GM23248 (cell line): ENCODE data around the gene POR. TPM values are rescaled to one million over a fixed set of nuclear protein-coding genes. Genes with fewer than 3 reads are reported as not detected.

Source experiments
- DNase-seq: peaks from one replicate; pipeline ENCODE4 v3.0.0-alpha.2; 2015
- H2AFZ ChIP-seq: fragments of 200-600 bp; sonication (generic); 2 replicates; pipeline ENCODE4 v1.6.1; 2016; ENCODE audit warnings: antibody characterized with exemption
- H3F3A ChIP-seq: fragments of 200-600 bp; sonication (generic); 2 replicates; pipeline ENCODE4 v1.6.1; 2016; ENCODE audit warnings: mild to moderate bottlenecking, antibody characterized with exemption, mixed run types; ENCODE audit not compliant: insufficient read depth
- H3K27ac ChIP-seq: fragments of 200-600 bp; sonication (generic); 2 replicates; pipeline ENCODE4 v1.5.1; 2016; ENCODE audit warnings: mild to moderate bottlenecking
- H3K27me3 ChIP-seq: fragments of 200-600 bp; sonication (generic); replicated peaks from 2 replicates; pipeline ENCODE4 v1.6.1; 2016; ENCODE audit warnings: mild to moderate bottlenecking; ENCODE audit not compliant: insufficient read depth
- H3K36me3 ChIP-seq: fragments of 200-600 bp; sonication (generic); 2 replicates; pipeline ENCODE4 v1.6.1; 2016; ENCODE audit warnings: low read depth, mild to moderate bottlenecking
- H3K4me1 ChIP-seq: fragments of 200-600 bp; sonication (generic); 2 replicates; pipeline ENCODE4 v1.6.1; 2016; ENCODE audit warnings: mild to moderate bottlenecking; ENCODE audit not compliant: insufficient read depth
- H3K4me2 ChIP-seq: fragments of 200-600 bp; sonication (generic); one replicate; pipeline ENCODE4 v1.6.1; 2016; ENCODE audit warnings: mild to moderate bottlenecking; ENCODE audit not compliant: unreplicated experiment
- H3K4me3 ChIP-seq: fragments of 200-600 bp; sonication (generic); 2 replicates; pipeline ENCODE4 v1.5.1; 2016; ENCODE audit warnings: mild to moderate bottlenecking
- H3K79me2 ChIP-seq: fragments of 200-600 bp; sonication (generic); 2 replicates; pipeline ENCODE4 v1.6.1; 2016; ENCODE audit warnings: mild to moderate bottlenecking; ENCODE audit not compliant: insufficient read depth
- H3K9ac ChIP-seq: fragments of 200-600 bp; sonication (generic); 2 replicates; pipeline ENCODE4 v1.6.1; 2016; ENCODE audit warnings: mild to moderate bottlenecking
- H3K9me2 ChIP-seq: fragments of 200-600 bp; sonication (generic); 2 replicates; pipeline ENCODE4 v1.6.1; 2016; ENCODE audit warnings: mixed run types, mild to moderate bottlenecking, moderate library complexity; ENCODE audit not compliant: insufficient read depth
- H3K9me3 ChIP-seq: fragments of 200-600 bp; sonication (generic); one replicate; pipeline ENCODE4 v1.6.1; 2017; ENCODE audit warnings: low read depth
- H4K20me1 ChIP-seq: fragments of 200-600 bp; sonication (generic); 2 replicates; pipeline ENCODE4 v1.6.0; 2016; ENCODE audit not compliant: insufficient read depth
- EZH2 ChIP-seq: fragments of 200-600 bp; sonication (generic); IDR thresholded peaks from 2 replicates; pipeline ENCODE4 v1.6.1; 2018; ENCODE audit warnings: antibody characterized with exemption, mild to moderate bottlenecking; ENCODE audit not compliant: insufficient read depth, poor library complexity, severe bottlenecking
- EZH2phosphoT487 ChIP-seq: fragments of 200-600 bp; sonication (generic); IDR thresholded peaks from 2 replicates; pipeline ENCODE4 v1.6.1; 2018; ENCODE audit warnings: antibody characterized with exemption, moderate library complexity, mild to moderate bottlenecking, low read depth; ENCODE audit not compliant: insufficient read depth
- WGBS, 2 experiments: methylation state at CpG; one replicate each; pipeline ENCODE4 v1.1.6; 2015 to 2017; ENCODE audit warnings: low lambda C conversion rate in 2 of 2, low coverage in 1 of 2; ENCODE audit errors: missing lambda C conversion rate in 2 of 2; 5-methylcytosine and 5-hydroxymethylcytosine counted together
- in situ Hi-C: fragments of 300-500 bp; cut with MboI; formaldehyde crosslinking; loops from 2 replicates; pipeline ENCODE4 v1.15.0; 2020
- polyA plus RNA-seq: library from polyadenylated mRNA; unstranded; fragments of >200 nt; fragmentation: Nextera tagmentation; extraction: Ambion mirVana; gene quantifications from 2 replicates; pipeline ENCODE4 v1.2.1, GENCODE V29; 2016
- total RNA-seq: library from RNA; depleted of rRNA; stranded (reverse); fragments of >200 nt; shearing (Covaris generic); gene quantifications from 2 replicates; pipeline ENCODE4 v1.2.3, GENCODE V29; 2014

POR gene
- total and polyA plus RNA-seq, 2 experiments from 2014 or later = 42.7 to 58.6 TPM

GRCh38 chr7:75969182-75969581, 54.2 kb downstream of the POR start:
- H3K79me2 ChIP-seq = 0 out of 2 replicates have a peak, but pooled peaks cover 2% of the 10 kb centered on the region
- WGBS, 2 experiments = 51 to 58% methylated on average over 13 of the region's 13 CpGs
- H3K4me3 ChIP-seq = no peak overlapping the region
- H3K9me3 ChIP-seq = no peaks in the 10 kb centered on the region
- no peak overlapping the region for H2AFZ ChIP-seq
- H3K9ac ChIP-seq = no peak overlapping the region
- H3K27me3 ChIP-seq = no peaks in the 10 kb centered on the region
- H3K36me3 ChIP-seq = peaks cover 6% of the 10 kb centered on the region; the same call in 1 of the 2 replicates
- H3K27ac ChIP-seq = no peak overlapping the region
- peaks cover 7% of the 10 kb centered on the region for H3K4me1 ChIP-seq
- H3F3A ChIP-seq = no peaks in the 10 kb centered on the region
- no peaks in the 10 kb centered on the region for H4K20me1 ChIP-seq
- in situ Hi-C loops = no loop called here
- no peaks in the 10 kb centered on the region for H3K9me2 ChIP-seq
- peak; percentile 57 for DNase-seq
- H3K4me2 ChIP-seq = no peak overlapping the region
- TF ChIP-seq EZH2phosphoT487 (no peak), EZH2 (no peak)

DNA sequence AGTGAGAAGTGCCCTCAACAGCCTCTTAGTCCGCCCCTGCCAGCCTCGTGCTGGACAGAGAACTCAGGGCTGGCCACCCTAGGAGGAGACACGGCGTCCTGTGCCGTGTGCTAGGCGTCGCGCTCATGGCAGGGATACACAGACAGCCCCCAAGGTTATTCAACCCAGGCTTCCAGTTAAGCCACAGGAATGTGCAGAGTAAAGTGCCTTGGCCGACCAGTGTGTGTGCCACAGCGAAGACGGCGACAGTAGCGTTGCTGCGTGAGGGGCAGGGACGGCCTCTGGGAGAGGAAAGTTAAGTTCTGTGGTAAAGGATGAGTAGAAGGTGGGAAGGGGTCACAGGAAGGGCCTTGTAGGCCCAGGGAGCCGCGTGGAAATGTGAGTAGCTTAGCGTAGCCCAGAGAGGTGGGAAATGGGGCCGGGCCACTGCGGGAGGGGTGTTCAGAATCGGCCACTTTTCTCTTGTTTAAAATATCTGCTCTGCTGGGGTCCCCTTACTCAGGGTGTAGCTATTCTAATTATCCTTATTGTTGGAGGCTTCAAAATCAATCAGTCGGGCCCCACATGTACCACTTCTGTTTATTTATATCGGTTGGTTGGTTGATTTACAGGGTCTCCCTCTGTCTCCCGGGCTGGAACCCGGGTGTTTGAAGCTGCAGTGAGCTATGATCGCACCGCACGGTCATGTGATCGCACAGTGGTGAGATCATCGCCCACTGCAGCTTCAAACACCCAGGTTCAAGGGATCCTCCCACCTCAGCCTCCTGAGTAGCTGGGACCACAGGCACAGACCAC, 54.9 kb downstream of the POR start:
- Histone ChIP-seq H3K9ac (no peak overlapping the region), H3F3A (no peaks in the 10 kb centered on the region), H3K27ac (no peak overlapping the region), H3K4me3 (no peak overlapping the region), H3K36me3 (peaks cover 6% of the 10 kb centered on the region; the same call in 1 of the 2 replicates), H3K79me2 (no peaks in the 10 kb centered on the region), H3K27me3 (no peaks in the 10 kb centered on the region), H4K20me1 (no peaks in the 10 kb centered on the region), H3K9me3 (no peaks in the 10 kb centered on the region), H3K4me1 (peaks cover 7% of the 10 kb centered on the region), H2AFZ (no peak overlapping the region), H3K9me2 (no peaks in the 10 kb centered on the region), H3K4me2 (no peak overlapping the region)
- 88 to 90% methylated on average over 30 of the region's 30 CpGs for WGBS, 2 experiments
- no peak for DNase-seq
- no peak for TF ChIP-seq EZH2
- TF ChIP-seq EZH2phosphoT487 = no peak
- in situ Hi-C loops = no loop called here

GRCh38 chr7:75971309-75971960, 56.5 kb downstream of the POR start:
- no peaks in the 10 kb centered on the region for H4K20me1 ChIP-seq
- no peak overlapping the region for H3K4me3 ChIP-seq
- WGBS, 2 experiments = 86 to 89% methylated on average over 11 to 14 of the region's 14 CpGs
- no peaks in the 10 kb centered on the region for H3K79me2 ChIP-seq
- no peaks in the 10 kb centered on the region for H3F3A ChIP-seq
- in situ Hi-C loops = no loop called here
- no peak overlapping the region for H3K4me2 ChIP-seq
- H3K27ac ChIP-seq = no peak overlapping the region
- peaks cover under 1% of the 10 kb centered on the region for H3K4me1 ChIP-seq
- H3K36me3 ChIP-seq = peaks cover 6% of the 10 kb centered on the region; the same call in 1 of the 2 replicates
- no peaks in the 10 kb centered on the region for H3K9me3 ChIP-seq
- TF ChIP-seq EZH2phosphoT487 = no peak
- no peak for TF ChIP-seq EZH2
- DNase-seq = no peak
- no peaks in the 10 kb centered on the region for H3K9me2 ChIP-seq
- no peak overlapping the region for H3K9ac ChIP-seq
- H2AFZ ChIP-seq = no peak overlapping the region
- no peaks in the 10 kb centered on the region for H3K27me3 ChIP-seq

GRCh38 chr7:75971961-75972763, 57.2 kb downstream of the POR start:
- DNase-seq = peak; percentile 55
- peaks cover 6% of the 10 kb centered on the region; the same call in 1 of the 2 replicates for H3K36me3 ChIP-seq
- no peak for TF ChIP-seq EZH2phosphoT487
- TF ChIP-seq EZH2 = no peak
- no peak overlapping the region for H2AFZ ChIP-seq
- H3K9me2 ChIP-seq = no peaks in the 10 kb centered on the region
- H3K79me2 ChIP-seq = no peaks in the 10 kb centered on the region
- H3K9ac ChIP-seq = no peak overlapping the region
- no peaks in the 10 kb centered on the region for H3K9me3 ChIP-seq
- H3K4me2 ChIP-seq = no peak overlapping the region
- H3K4me3 ChIP-seq = no peak overlapping the region
- no peaks in the 10 kb centered on the region for H3K27me3 ChIP-seq
- H4K20me1 ChIP-seq = no peaks in the 10 kb centered on the region
- no peaks in the 10 kb centered on the region for H3F3A ChIP-seq
- no peak overlapping the region for H3K27ac ChIP-seq
- 59% methylated on average over 19 of the region's 19 CpGs for WGBS, 2 experiments
- in situ Hi-C loops = no loop called here
- no peaks in the 10 kb centered on the region for H3K4me1 ChIP-seq
